ENCODE results near the gene GRIN2A.

Gene GRIN2A

GRCh38 chr16:9790199-9790598 lies 392.0 kb downstream of the GRIN2A start:
- no peak for TF ChIP-seq CTCF (conservative IDR thresholded peaks at IDR 0.05; ENCODE audit: control insufficient read depth, insufficient read depth, low read depth, low read length)
- H3K4me3 ChIP-seq (ENCODE audit: control insufficient read depth, low read depth, low read length) = no peak overlapping the region
- DNase-seq (ENCODE audit: low read depth) = no peak

GRCh38 chr16:9787717-9788116 lies 394.5 kb downstream of the GRIN2A start:
- DNase-seq (ENCODE audit: low read depth) = peak; percentile 27
- TF ChIP-seq CTCF (conservative IDR thresholded peaks at IDR 0.05; ENCODE audit: control insufficient read depth, insufficient read depth, low read depth, low read length) = no peak
- H3K4me3 ChIP-seq (ENCODE audit: control insufficient read depth, low read depth, low read length) = no peak overlapping the region

GRCh38 chr16:9780831-9781230 lies 401.4 kb downstream of the GRIN2A start:
- TF ChIP-seq CTCF (conservative IDR thresholded peaks at IDR 0.05; ENCODE audit: control insufficient read depth, insufficient read depth, low read depth, low read length) = no peak
- DNase-seq (ENCODE audit: low read depth) = no peak
- no peak overlapping the region for H3K4me3 ChIP-seq (ENCODE audit: control insufficient read depth, low read depth, low read length)

GRCh38 chr16:9778849-9779248 lies 403.4 kb downstream of the GRIN2A start:
- DNase-seq (ENCODE audit: low read depth) = no peak
- no peak for TF ChIP-seq CTCF (conservative IDR thresholded peaks at IDR 0.05; ENCODE audit: control insufficient read depth, insufficient read depth, low read depth, low read length)
- H3K4me3 ChIP-seq (ENCODE audit: control insufficient read depth, low read depth, low read length) = no peak overlapping the region

- H3K4me3 ChIP-seq (ENCODE audit: control insufficient read depth, low read depth, low read length) = no peak overlapping the region
- no peak for DNase-seq (ENCODE audit: low read depth)
- TF ChIP-seq CTCF (conservative IDR thresholded peaks at IDR 0.05; ENCODE audit: control insufficient read depth, insufficient read depth, low read depth, low read length) = no peak
Measured at GRCh38 chr16:9775998-9776397, 406.2 kb downstream of the GRIN2A start.

- H3K4me3 ChIP-seq (ENCODE audit: control insufficient read depth, low read depth, low read length) = no peak overlapping the region
- no peak for DNase-seq (ENCODE audit: low read depth)
- no peak for TF ChIP-seq CTCF (conservative IDR thresholded peaks at IDR 0.05; ENCODE audit: control insufficient read depth, insufficient read depth, low read depth, low read length)
Measured at GRCh38 chr16:9773289-9773688, 408.9 kb downstream of the GRIN2A start.

Data from fibroblast of mammary gland (primary cell).